ENCODE measurements around the gene ZNF384. TPM values are rescaled to one million over a fixed set of nuclear protein-coding genes. Genes with fewer than 3 reads are reported as not detected.

The ZNF384 gene
- total and polyA plus RNA-seq, 7 experiments from 2014 or later, result 23.8 to 98.2 (median 64.5) TPM

- Mint-ChIP-seq H3K4me1 (peaks cover 37 to 73% (median 51%) of the 10 kb centered on the region in 7 donors), H3K9me3 (no peaks in the 10 kb centered on the region), H3K4me3 (peak overlapping the region; percentile 85 to 100 (median 96)), H3K36me3 (peaks cover 0 to 29% (median 8%) of the 10 kb centered on the region in 5 donors), H3K27me3 (no peaks in the 10 kb centered on the region), H3K27ac (peak overlapping the region; percentile 93 to 99 (median 98))
- H3K4me3 ChIP-seq (ENCODE audit: low read length), result peak overlapping the region; percentile 84
- peaks cover 0 to 12% (median 0%) of the 10 kb centered on the region in 3 experiments for H3K36me3 ChIP-seq (ENCODE audit: control insufficient read depth in 2 of 3, insufficient read depth in 3 of 3, low read length in 3 of 3)
- H3K9me3 ChIP-seq (ENCODE audit: control insufficient read depth in 2 of 3, low read length in 3 of 3), result no peaks in the 10 kb centered on the region
- no peaks in the 10 kb centered on the region for H3K27me3 ChIP-seq (ENCODE audit: control insufficient read depth in 2 of 2, insufficient read depth in 2 of 2, low read length in 2 of 2)
- POLR2A ChIA-PET, result interaction anchor here (0.6 to 3.6 kb wide), 31 partner anchors 11 to 270 kb away, joined by 3 to 67 read pairs (median 6); partner anchors contain the start of genes C12orf57, CDCA3, COPS7A and ENO2
- peaks cover 17 to 19% of the 10 kb centered on the region in 2 donors for H3K4me1 ChIP-seq (ENCODE audit: control insufficient read depth in 2 of 2, insufficient read depth in 2 of 2, low read length in 2 of 2)
- peak in 4 of 9 donors; percentile 36 to 46 (median 42) for DNase-seq
- intact Hi-C loops (cut with micrococcal nuclease), result loop anchor here (2.0 to 10.0 kb wide), 8 partner anchors 72 to 1396 kb away; partner anchors contain the start of genes P3H3 (in 2 of the 2), IFFO1 (in 1 of the 2) and NECAP1 (in 1 of the 2)
- no peak for ATAC-seq
- peak overlapping the region; percentile 91 for H3K27ac ChIP-seq (ENCODE audit: low read depth, low read length)
- CTCF ChIA-PET, result interaction anchor here (0.5 to 2.2 kb wide), 10 partner anchors 20 to 135 kb away, joined by 3 to 15 read pairs (median 4); partner anchors contain the start of genes COPS7A and LPAR5
Measured at GRCh38 chr12:6688543-6688998, 604 bp downstream of the ZNF384 start.

- Mint-ChIP-seq H3K4me3 (peak overlapping the region in 1 of 10 donors; percentile 100), H3K27me3 (no peaks in the 10 kb centered on the region), H3K27ac (peak overlapping the region in 3 of 9 donors; percentile 12 to 99 (median 70)), H3K4me1 (peaks cover 37 to 77% (median 60%) of the 10 kb centered on the region in 7 donors), H3K36me3 (peaks cover 0 to 35% (median 9%) of the 10 kb centered on the region in 5 donors), H3K9me3 (no peaks in the 10 kb centered on the region)
- Histone ChIP-seq H3K4me3 (ENCODE audit: low read length) (no peak overlapping the region), H3K27ac (ENCODE audit: low read depth, low read length) (no peak overlapping the region), H3K4me1 (ENCODE audit: control insufficient read depth in 2 of 2, insufficient read depth in 2 of 2, low read length in 2 of 2) (peaks cover 17 to 19% of the 10 kb centered on the region in 2 donors), H3K36me3 (ENCODE audit: control insufficient read depth in 2 of 3, insufficient read depth in 3 of 3, low read length in 3 of 3) (peaks cover 0 to 29% (median 0%) of the 10 kb centered on the region in 3 experiments), H3K27me3 (ENCODE audit: control insufficient read depth in 2 of 2, insufficient read depth in 2 of 2, low read length in 2 of 2) (no peaks in the 10 kb centered on the region), H3K9me3 (ENCODE audit: control insufficient read depth in 2 of 3, low read length in 3 of 3) (no peaks in the 10 kb centered on the region)
- DNase-seq (no peak), ATAC-seq (no peak)
- ChIA-PET POLR2A (interaction anchor here (1.1 kb wide), 1 partner anchor 69 kb away, joined by 3 read pairs; no protein-coding TSS in a partner anchor), CTCF (no interaction called here)
- intact Hi-C loops (cut with micrococcal nuclease), result loop anchor here (5.0 to 10.0 kb wide), 4 partner anchors 106 to 1399 kb away; partner anchors contain the start of genes NECAP1 (in 1 of the 2) and P3H3 (in 1 of the 2)
Measured at GRCh38 chr12:6685814-6686213, 3.4 kb downstream of the ZNF384 start.

GRCh38 chr12:6684609-6685008 lies 4.6 kb downstream of the ZNF384 start:
- no peaks in the 10 kb centered on the region for H3K9me3 ChIP-seq (ENCODE audit: control insufficient read depth in 2 of 3, low read length in 3 of 3)
- H3K27me3 ChIP-seq (ENCODE audit: control insufficient read depth in 2 of 2, insufficient read depth in 2 of 2, low read length in 2 of 2), result no peaks in the 10 kb centered on the region
- CTCF ChIA-PET, result interaction anchor here (0.9 to 1.3 kb wide), 5 partner anchors 16 to 114 kb away, joined by 3 to 6 read pairs (median 5); no protein-coding TSS in a partner anchor
- intact Hi-C loops (cut with micrococcal nuclease), result loop anchor here (1.0 to 10.0 kb wide), 6 partner anchors 67 to 1400 kb away; partner anchors contain the start of genes NECAP1 (in 1 of the 2) and P3H3 (in 1 of the 2)
- H3K36me3 Mint-ChIP-seq, result peaks cover 0 to 37% (median 11%) of the 10 kb centered on the region in 5 donors
- H3K4me1 ChIP-seq (ENCODE audit: control insufficient read depth in 2 of 2, insufficient read depth in 2 of 2, low read length in 2 of 2), result peaks cover 9 to 12% of the 10 kb centered on the region in 2 donors
- no peaks in the 10 kb centered on the region for H3K27me3 Mint-ChIP-seq
- H3K27ac Mint-ChIP-seq, result peak overlapping the region in 7 of 9 donors; percentile 8 to 88 (median 55)
- peak overlapping the region; percentile 6 for H3K27ac ChIP-seq (ENCODE audit: low read depth, low read length)
- ATAC-seq, result no peak
- peaks cover 31 to 68% (median 55%) of the 10 kb centered on the region in 7 donors for H3K4me1 Mint-ChIP-seq
- H3K36me3 ChIP-seq (ENCODE audit: control insufficient read depth in 2 of 3, insufficient read depth in 3 of 3, low read length in 3 of 3), result peaks cover 0 to 41% (median 4%) of the 10 kb centered on the region in 3 experiments
- peak in 7 of 9 donors; percentile 45 to 69 (median 59) for DNase-seq
- POLR2A ChIA-PET, result no interaction called here
- H3K4me3 ChIP-seq (ENCODE audit: low read length), result no peak overlapping the region
- H3K4me3 Mint-ChIP-seq, result peak overlapping the region in 3 of 10 donors; percentile 20 to 39 (median 35)
- no peaks in the 10 kb centered on the region for H3K9me3 Mint-ChIP-seq

GRCh38 chr12:6676962-6677361 lies 12.2 kb downstream of the ZNF384 start:
- Mint-ChIP-seq H3K4me3 (no peak overlapping the region), H3K9me3 (no peaks in the 10 kb centered on the region), H3K4me1 (peaks cover 0 to 14% (median 5%) of the 10 kb centered on the region in 7 donors), H3K36me3 (peaks cover 8 to 55% (median 29%) of the 10 kb centered on the region in 5 donors), H3K27ac (no peak overlapping the region), H3K27me3 (no peaks in the 10 kb centered on the region)
- Histone ChIP-seq H3K27ac (ENCODE audit: low read depth, low read length) (no peak overlapping the region), H3K4me1 (ENCODE audit: control insufficient read depth in 2 of 2, insufficient read depth in 2 of 2, low read length in 2 of 2) (no peaks in the 10 kb centered on the region), H3K36me3 (ENCODE audit: control insufficient read depth in 2 of 3, insufficient read depth in 3 of 3, low read length in 3 of 3) (peaks cover 17 to 98% (median 53%) of the 10 kb centered on the region in 3 experiments), H3K9me3 (ENCODE audit: control insufficient read depth in 2 of 3, low read length in 3 of 3) (no peaks in the 10 kb centered on the region), H3K27me3 (ENCODE audit: control insufficient read depth in 2 of 2, insufficient read depth in 2 of 2, low read length in 2 of 2) (no peaks in the 10 kb centered on the region), H3K4me3 (ENCODE audit: low read length) (no peak overlapping the region)
- intact Hi-C loops (cut with micrococcal nuclease), result no loop called here
- ATAC-seq, result no peak
- ChIA-PET CTCF (interaction anchor here (0.6 kb wide), 1 partner anchor 15 kb away, joined by 4 read pairs; no protein-coding TSS in a partner anchor), POLR2A (no interaction called here)
- no peak for DNase-seq

GRCh38 chr12:6672143-6672542 lies 17.0 kb downstream of the ZNF384 start:
- Mint-ChIP-seq H3K27me3 (no peaks in the 10 kb centered on the region), H3K4me3 (no peak overlapping the region), H3K27ac (no peak overlapping the region), H3K9me3 (no peaks in the 10 kb centered on the region), H3K4me1 (peaks cover 0 to 3% (median 0%) of the 10 kb centered on the region in 7 donors), H3K36me3 (peaks cover 11 to 71% (median 38%) of the 10 kb centered on the region in 5 donors)
- Histone ChIP-seq H3K9me3 (ENCODE audit: control insufficient read depth in 2 of 3, low read length in 3 of 3) (no peaks in the 10 kb centered on the region), H3K4me1 (ENCODE audit: control insufficient read depth in 2 of 2, insufficient read depth in 2 of 2, low read length in 2 of 2) (no peaks in the 10 kb centered on the region), H3K36me3 (ENCODE audit: control insufficient read depth in 2 of 3, insufficient read depth in 3 of 3, low read length in 3 of 3) (peaks cover 28 to 98% (median 35%) of the 10 kb centered on the region in 3 experiments), H3K27ac (ENCODE audit: low read depth, low read length) (no peak overlapping the region), H3K27me3 (ENCODE audit: control insufficient read depth in 2 of 2, insufficient read depth in 2 of 2, low read length in 2 of 2) (no peaks in the 10 kb centered on the region), H3K4me3 (ENCODE audit: low read length) (no peak overlapping the region)
- POLR2A ChIA-PET, result no interaction called here
- intact Hi-C loops (cut with micrococcal nuclease), result no loop called here
- no peak for ATAC-seq
- DNase-seq, result no peak
- CTCF ChIA-PET, result no interaction called here

- no peak overlapping the region for H3K4me3 Mint-ChIP-seq
- Histone ChIP-seq H3K9me3 (ENCODE audit: control insufficient read depth in 2 of 3, low read length in 3 of 3) (no peaks in the 10 kb centered on the region), H3K4me1 (ENCODE audit: control insufficient read depth in 2 of 2, insufficient read depth in 2 of 2, low read length in 2 of 2) (peaks cover 4 to 5% of the 10 kb centered on the region in 2 donors), H3K4me3 (ENCODE audit: low read length) (no peak overlapping the region), H3K27me3 (ENCODE audit: control insufficient read depth in 2 of 2, insufficient read depth in 2 of 2, low read length in 2 of 2) (no peaks in the 10 kb centered on the region), H3K27ac (ENCODE audit: low read depth, low read length) (no peak overlapping the region), H3K36me3 (ENCODE audit: control insufficient read depth in 2 of 3, insufficient read depth in 3 of 3, low read length in 3 of 3) (peaks cover 14 to 60% (median 26%) of the 10 kb centered on the region in 3 experiments)
- intact Hi-C loops (cut with micrococcal nuclease), result loop anchor here in 1 of 2 donors (10.0 kb wide), 1 partner anchor 243 kb away; no protein-coding TSS in a partner anchor
- H3K27ac Mint-ChIP-seq, result peak overlapping the region in 1 of 9 donors; percentile 5
- peaks cover 4 to 47% (median 36%) of the 10 kb centered on the region in 5 donors for H3K36me3 Mint-ChIP-seq
- DNase-seq, result no peak
- peaks cover 0 to 2% (median 0%) of the 10 kb centered on the region in 5 donors for H3K27me3 Mint-ChIP-seq
- POLR2A ChIA-PET, result interaction anchor here (1.8 kb wide), 1 partner anchor 21 kb away, joined by 8 read pairs; the partner anchor contains the start of gene ZNF384
- H3K4me1 Mint-ChIP-seq, result peaks cover 0 to 18% (median 14%) of the 10 kb centered on the region in 7 donors
- peaks cover 0 to 2% (median 0%) of the 10 kb centered on the region in 11 donors for H3K9me3 Mint-ChIP-seq
- no peak for ATAC-seq
- CTCF ChIA-PET, result interaction anchor here (1.1 kb wide), 1 partner anchor 40 kb away, joined by 3 read pairs; no protein-coding TSS in a partner anchor
Measured at GRCh38 chr12:6667559-6668210, 21.5 kb downstream of the ZNF384 start.
